ENCODE measurements around the gene SPEG.

Gene SPEG

GRCh38 chr2:219500135-219500534, 65.5 kb downstream of the SPEG start:
- ChIA-PET CTCF (interaction anchor here (0.5 to 2.8 kb wide), 2 partner anchors 9 to 16 kb away, joined by 3 to 14 read pairs; no protein-coding TSS in a partner anchor), POLR2A (ENCODE audit: low non-redundant PET) (no interaction called here)
- no peak overlapping the region for H3K27ac ChIP-seq
- TF ChIP-seq CTCF (conservative IDR thresholded peaks at IDR 0.05; ENCODE audit: low read depth): no peak
- no peak for DNase-seq (ENCODE audit: low spot score)

GRCh38 chr2:219501849-219502248, 67.2 kb downstream of the SPEG start:
- POLR2A ChIA-PET (ENCODE audit: low non-redundant PET): no interaction called here
- CTCF ChIA-PET: no interaction called here

GRCh38 chr2:219502618-219503017, 68.0 kb downstream of the SPEG start:
- ChIA-PET CTCF (no interaction called here), POLR2A (ENCODE audit: low non-redundant PET) (no interaction called here)
- no peak for DNase-seq (ENCODE audit: low spot score)
- TF ChIP-seq CTCF (conservative IDR thresholded peaks at IDR 0.05; ENCODE audit: low read depth): no peak
- H3K27ac ChIP-seq: no peak overlapping the region

More at GRCh38 chr2:219501849-219502248, 67.2 kb downstream of the SPEG start:
- TF ChIP-seq CTCF (conservative IDR thresholded peaks at IDR 0.05; ENCODE audit: low read depth): no peak
- H3K27ac ChIP-seq: no peak overlapping the region
- no peak for DNase-seq (ENCODE audit: low spot score)

GRCh38 chr2:219505585-219505984, 70.9 kb downstream of the SPEG start:
- no peak for DNase-seq (ENCODE audit: low spot score)
- CTCF ChIA-PET: no interaction called here
- POLR2A ChIA-PET (ENCODE audit: low non-redundant PET): no interaction called here
- TF ChIP-seq CTCF (conservative IDR thresholded peaks at IDR 0.05; ENCODE audit: low read depth): no peak
- no peak overlapping the region for H3K27ac ChIP-seq

GRCh38 chr2:219506153-219506801, 71.6 kb downstream of the SPEG start:
- H3K27ac ChIP-seq: peak overlapping the region; percentile 25; the same call in 1 of the 2 replicates
- ChIA-PET POLR2A (ENCODE audit: low non-redundant PET) (no interaction called here), CTCF (interaction anchor here (0.9 kb wide), 1 partner anchor 47 kb away, joined by 4 read pairs; no protein-coding TSS in a partner anchor)
- no peak for TF ChIP-seq CTCF (conservative IDR thresholded peaks at IDR 0.05; ENCODE audit: low read depth)
- DNase-seq (ENCODE audit: low spot score): no peak

- DNase-seq (ENCODE audit: low spot score): no peak
- ChIA-PET CTCF (interaction anchor here (0.9 to 3.6 kb wide), 2 partner anchors 22 to 47 kb away, joined by 4 to 26 read pairs; no protein-coding TSS in a partner anchor), POLR2A (ENCODE audit: low non-redundant PET) (interaction anchor here (1.1 kb wide), 1 partner anchor 8 kb away, joined by 4 read pairs; the partner anchor contains the start of gene GMPPA)
- TF ChIP-seq CTCF (conservative IDR thresholded peaks at IDR 0.05; ENCODE audit: low read depth): no peak
- peak overlapping the region; percentile 25; the same call in 1 of the 2 replicates for H3K27ac ChIP-seq
These were observed 72.3 kb downstream of the SPEG start for GRCh38 chr2:219506802-219507526.
